NOMO-1 treated with DMSO at 0.1 percent for 48 hours (cell line): ENCODE measurements around the gene TSPAN7.
A peak's percentile ranks its signal among the peaks of the same experiment; 100 is the strongest.

Source experiments
- DNase-seq: peaks from one replicate; lab custom pipeline; 2025; ENCODE audit not compliant: unreplicated experiment; lab: John Stamatoyannopoulos, UW

The TSPAN7 gene

GRCh38 chrX:38561126-38561868, at the start of gene TSPAN7:
TSPAN7 (plus strand) TSS chrX:38561542; CDS start chrX:38561547, 5 bp downstream.
- DNase-seq: peak; percentile 35

GRCh38 chrX:38513112-38513742, 48.1 kb upstream of the TSPAN7 start:
- DNase-seq: no peak

GRCh38 chrX:38514016-38514854, 47.1 kb upstream of the TSPAN7 start:
- DNase-seq: peak; percentile 17

- peak; percentile 34 for DNase-seq
Observed at GRCh38 chrX:38515291-38515690, 46.1 kb upstream of the TSPAN7 start.

GRCh38 chrX:38516196-38516774, 45.1 kb upstream of the TSPAN7 start:
- no peak for DNase-seq

- DNase-seq: no peak
Observed at GRCh38 chrX:38519651-38520050, 41.7 kb upstream of the TSPAN7 start.

- DNase-seq: no peak
Observed at GRCh38 chrX:38538134-38538533, 23.2 kb upstream of the TSPAN7 start.

- DNase-seq: no peak
Observed at GRCh38 chrX:38539748-38540147, 21.6 kb upstream of the TSPAN7 start.

GRCh38 chrX:38548508-38548907, 12.8 kb upstream of the TSPAN7 start:
- DNase-seq: no peak

- DNase-seq: no peak
Observed at GRCh38 chrX:38552721-38553120, 8.6 kb upstream of the TSPAN7 start.

GRCh38 chrX:38558686-38559085, 2.7 kb upstream of the TSPAN7 start:
- DNase-seq: no peak

GRCh38 chrX:38560776-38561125, 591 bp upstream of the TSPAN7 start:
- no peak for DNase-seq

- no peak for DNase-seq
Observed at GRCh38 chrX:38561951-38562719, 793 bp downstream of the TSPAN7 start.

GRCh38 chrX:38563030-38563429, 1.7 kb downstream of the TSPAN7 start:
- no peak for DNase-seq

- no peak for DNase-seq
Observed at GRCh38 chrX:38570396-38570795, 9.1 kb downstream of the TSPAN7 start.

GRCh38 chrX:38571058-38571457, 9.7 kb downstream of the TSPAN7 start:
- DNase-seq: no peak

- no peak for DNase-seq
Observed at GRCh38 chrX:38574858-38575257, 13.5 kb downstream of the TSPAN7 start.

- no peak for DNase-seq
Observed at GRCh38 chrX:38575888-38576287, 14.5 kb downstream of the TSPAN7 start.

- no peak for DNase-seq
Observed at GRCh38 chrX:38577738-38578137, 16.4 kb downstream of the TSPAN7 start.

GRCh38 chrX:38578167-38578566, 16.8 kb downstream of the TSPAN7 start:
- DNase-seq: no peak

- DNase-seq: no peak
Observed at GRCh38 chrX:38583181-38583580, 21.8 kb downstream of the TSPAN7 start.
